WERI-Rb-1 (cell line): ENCODE measurements around the gene PHF19.

Experiments
- DNase-seq: peaks from one replicate; pipeline ENCODE4 v3.0.0-alpha.2; 2020
- H3K27ac ChIP-seq: fragments of 250-450 bp; sonication (Bioruptor Pico); 2 replicates; pipeline ENCODE4 v1.5.1; 2020; ENCODE audit warnings: mild to moderate bottlenecking, moderate library complexity
- H3K27me3 ChIP-seq: fragments of 250-450 bp; sonication (Bioruptor Pico); 2 replicates; pipeline ENCODE4 v1.5.1; 2021; ENCODE audit warnings: mild to moderate bottlenecking, low read depth, moderate library complexity; ENCODE audit not compliant: insufficient read depth, severe bottlenecking
- H3K36me3 ChIP-seq: fragments of 250-450 bp; sonication (Bioruptor Pico); 2 replicates; pipeline ENCODE4 v1.5.1; 2020; ENCODE audit warnings: mild to moderate bottlenecking, moderate library complexity
- H3K4me3 ChIP-seq: 2 replicates; pipeline ENCODE4 v1.5.1; 2011; ENCODE audit warnings: low read depth, mild to moderate bottlenecking, control low read depth, low read length
- H3K9me3 ChIP-seq: fragments of 250-450 bp; sonication (Bioruptor Pico); 2 replicates; pipeline ENCODE4 v1.5.1; 2021; ENCODE audit warnings: mild to moderate bottlenecking, moderate library complexity; ENCODE audit not compliant: severe bottlenecking
- CTCF ChIP-seq: IDR thresholded peaks from 2 replicates; pipeline ENCODE4 v1.5.1; 2011; ENCODE audit warnings: low read depth, mild to moderate bottlenecking, control low read depth, inconsistent platforms, low read length

Gene PHF19

GRCh38 chr9:120894321-120895148 is 17.5 kb upstream of the PHF19 start:
- H3K36me3 ChIP-seq: no peaks in the 10 kb centered on the region
- H3K27me3 ChIP-seq: no peaks in the 10 kb centered on the region
- DNase-seq: no peak
- no peak overlapping the region for H3K27ac ChIP-seq
- no peaks in the 10 kb centered on the region for H3K9me3 ChIP-seq
- no peak for TF ChIP-seq CTCF
- no peak overlapping the region for H3K4me3 ChIP-seq

- no peaks in the 10 kb centered on the region for H3K27me3 ChIP-seq
- H3K27ac ChIP-seq: no peak overlapping the region
- H3K4me3 ChIP-seq: no peak overlapping the region
- no peaks in the 10 kb centered on the region for H3K9me3 ChIP-seq
- no peak for TF ChIP-seq CTCF
- no peak for DNase-seq
- no peaks in the 10 kb centered on the region for H3K36me3 ChIP-seq
Observed at GRCh38 chr9:120893611-120894307, 16.8 kb upstream of the PHF19 start.

GRCh38 chr9:120892748-120893610 is 16.0 kb upstream of the PHF19 start:
- Histone ChIP-seq H3K27me3 (no peaks in the 10 kb centered on the region), H3K4me3 (no peak overlapping the region), H3K27ac (no peak overlapping the region), H3K36me3 (no peaks in the 10 kb centered on the region), H3K9me3 (no peaks in the 10 kb centered on the region)
- no peak for TF ChIP-seq CTCF
- DNase-seq: no peak

- no peak overlapping the region for H3K27ac ChIP-seq
- H3K9me3 ChIP-seq: no peaks in the 10 kb centered on the region
- no peaks in the 10 kb centered on the region for H3K36me3 ChIP-seq
- TF ChIP-seq CTCF: no peak
- H3K27me3 ChIP-seq: no peaks in the 10 kb centered on the region
- H3K4me3 ChIP-seq: no peak overlapping the region
- DNase-seq: no peak
Observed at GRCh38 chr9:120891884-120892747, 15.1 kb upstream of the PHF19 start.

- Histone ChIP-seq H3K36me3 (no peaks in the 10 kb centered on the region), H3K27me3 (no peaks in the 10 kb centered on the region), H3K4me3 (no peak overlapping the region), H3K27ac (no peak overlapping the region), H3K9me3 (no peaks in the 10 kb centered on the region)
- no peak for DNase-seq
- TF ChIP-seq CTCF: no peak
Observed at GRCh38 chr9:120891245-120891883, 14.4 kb upstream of the PHF19 start.
